Muscle of arm (tissue), 14 donors: Measurements from ENCODE around the gene SIX3. TPM values are rescaled to one million over a fixed set of nuclear protein-coding genes. Genes with fewer than 3 reads are reported as not detected.

Experiments
- DNase-seq: peaks from one replicate; pipeline ENCODE4 v3.0.0-alpha.2; 2013
- long read RNA-seq, 11 donors: transcript quantifications; one replicate each; lab custom pipeline, GENCODE V29; 2026
- polyA plus RNA-seq, 12 donors: library from polyadenylated mRNA; unstranded; fragments of 120-200 nt; gene quantifications; one replicate each; pipeline ENCODE4 v1.2.1, GENCODE V29; 2013; ENCODE audit not compliant: insufficient read length in 12 of 12

The SIX3 gene
- under 1 TPM in 1 of 12 donors, not detected in 11; 0.09 TPM for polyA plus RNA-seq
- long read RNA-seq, donor 1, result 0 reads
- long read RNA-seq, donor 2, result 0 reads
- long read RNA-seq, donor 3, result 0 reads
- long read RNA-seq, donor 4, result 0 reads
- long read RNA-seq, donor 5, result 0 reads
- long read RNA-seq, donor 6, result 0 reads
- long read RNA-seq, donor 7, result 0 reads
- long read RNA-seq, donor 8, result 0 reads
- long read RNA-seq, donor 9, result 0 reads
- long read RNA-seq, donor 10, result 0 reads
- long read RNA-seq, donor 11, result 0 reads

GRCh38 chr2:44941551-44942234 lies at the start of gene SIX3:
TSS of gene SIX3 (plus strand) at chr2:44941702. CDS start at chr2:44942105, 403 bp downstream.
- no peak for DNase-seq

- no peak for DNase-seq
These were observed 47.4 kb upstream of the SIX3 start for GRCh38 chr2:44894058-44894457.

DNA sequence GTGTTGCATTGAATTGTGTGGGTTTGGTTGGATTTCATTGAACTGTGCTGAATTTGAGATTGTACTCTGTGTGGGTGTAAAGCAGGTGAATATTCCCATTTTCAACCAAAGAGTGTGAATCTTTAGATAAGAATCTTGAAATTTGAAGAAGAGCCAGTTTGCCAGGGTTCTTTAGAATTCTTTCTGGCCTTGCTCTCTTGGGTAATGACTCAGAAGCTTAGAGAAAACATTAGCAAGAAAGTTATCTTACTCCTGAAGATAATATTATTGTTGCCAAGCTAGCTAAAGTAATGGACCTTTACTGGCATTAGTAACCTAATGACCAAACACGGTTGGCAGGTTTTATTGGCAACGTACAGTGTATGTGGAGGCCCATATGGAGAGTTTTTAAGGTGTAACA lies 46.4 kb upstream of the SIX3 start:
- DNase-seq, result no peak

DNA sequence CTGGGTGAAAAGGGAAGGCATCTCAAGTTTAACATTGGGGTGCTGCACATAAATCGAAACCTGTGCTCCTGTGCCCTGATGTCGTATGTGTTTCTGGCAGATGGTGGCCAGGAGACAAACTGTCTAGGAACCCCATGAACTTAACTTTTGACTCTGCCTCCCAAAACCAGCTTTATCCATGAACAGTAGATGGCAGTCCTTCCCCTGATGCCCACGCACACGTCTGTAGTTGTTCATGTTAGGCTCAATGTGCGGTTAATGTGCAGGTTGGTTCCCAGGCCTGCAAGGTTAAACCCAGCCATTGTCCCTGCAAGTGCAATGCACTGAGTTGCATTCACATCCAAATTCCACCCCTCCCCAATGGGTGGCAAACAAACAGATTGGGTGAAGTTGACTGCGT lies 44.1 kb upstream of the SIX3 start:
- no peak for DNase-seq

DNA sequence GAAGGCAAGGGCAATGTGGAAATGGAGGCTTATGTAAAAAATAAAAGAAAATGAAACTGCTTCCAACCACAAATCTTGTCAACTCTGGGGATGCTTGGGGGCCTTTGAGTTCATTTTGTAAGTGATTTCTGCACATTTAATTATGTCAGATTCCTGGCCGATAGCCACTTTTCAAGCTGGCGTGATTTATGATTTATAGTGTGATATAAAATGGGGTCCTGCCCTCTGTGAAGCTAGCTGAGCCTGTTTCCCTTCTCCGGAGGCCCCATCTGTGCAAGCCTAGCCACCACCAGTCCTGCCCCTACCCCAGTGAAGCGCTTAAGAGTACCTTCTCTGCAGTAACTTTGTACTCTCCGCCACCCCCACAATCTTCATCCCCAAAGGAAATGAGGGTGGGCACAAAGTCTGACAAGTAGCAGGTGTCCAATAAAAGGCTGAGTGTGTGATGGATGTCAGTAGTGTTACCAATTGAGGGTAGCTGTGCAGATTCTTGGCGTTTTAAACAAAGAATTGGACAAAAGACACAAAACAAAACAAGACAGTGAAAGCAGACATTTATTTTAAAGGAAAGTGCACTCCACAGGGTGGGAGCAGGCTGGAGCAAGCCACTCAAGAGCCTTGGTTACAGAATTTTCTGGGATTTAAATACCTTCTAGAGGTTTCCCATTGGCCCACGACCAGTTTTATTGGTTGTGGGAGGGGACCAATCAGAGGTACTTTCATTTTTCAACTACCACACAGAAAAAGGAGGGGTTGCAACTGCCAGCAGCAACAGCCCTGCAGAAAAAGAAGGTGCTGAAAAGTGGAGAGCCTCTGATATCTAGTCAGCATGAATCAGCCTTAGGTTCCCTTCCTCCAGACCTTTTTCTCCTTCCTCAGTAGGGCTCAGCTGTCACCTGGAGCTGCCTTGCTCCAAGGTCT lies 39.0 kb upstream of the SIX3 start:
- DNase-seq, result no peak

DNA sequence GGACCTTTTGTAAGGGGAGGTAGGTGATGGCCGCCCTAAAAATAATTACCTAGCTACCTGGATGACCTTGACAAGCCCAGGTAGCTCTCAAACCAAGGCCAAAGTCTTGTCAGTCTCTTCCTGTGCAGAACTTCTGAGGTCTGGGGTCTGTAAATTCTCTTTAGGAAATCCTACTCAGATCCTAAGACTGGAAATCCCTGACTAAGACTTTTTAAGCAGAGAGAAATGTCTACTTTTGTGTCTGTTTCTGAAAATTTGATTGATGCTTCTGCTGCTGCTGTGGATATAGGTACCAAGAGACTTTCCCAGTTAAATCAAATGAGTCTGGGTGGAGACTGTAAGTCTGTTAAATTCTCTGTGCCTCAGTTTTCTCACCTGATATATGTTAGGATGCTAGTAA lies 36.9 kb upstream of the SIX3 start:
- no peak for DNase-seq

GRCh38 chr2:44906972-44907371 lies 34.5 kb upstream of the SIX3 start:
- no peak for DNase-seq

DNA sequence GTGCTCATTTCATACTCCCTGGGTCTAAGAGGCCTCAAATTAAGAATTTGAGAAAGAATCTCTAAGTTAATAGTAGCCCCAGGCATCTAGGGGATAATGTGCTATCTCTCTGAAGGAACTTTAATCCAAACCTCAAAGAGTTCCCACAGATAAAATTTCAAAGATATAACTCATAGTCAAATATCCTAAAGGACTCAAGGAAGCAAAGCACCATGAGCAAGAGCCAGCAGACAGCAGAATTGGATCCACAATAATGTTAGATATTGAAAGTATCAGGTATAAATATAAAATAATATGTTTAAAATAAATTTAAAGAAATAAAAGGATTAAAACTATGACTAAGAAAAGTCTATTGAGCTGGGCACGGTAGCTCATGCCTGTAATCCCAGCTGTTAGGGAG lies 31.7 kb upstream of the SIX3 start:
- DNase-seq, result no peak

GRCh38 chr2:44912660-44913059 lies 28.8 kb upstream of the SIX3 start:
- DNase-seq, result no peak

- DNase-seq, result no peak
These were observed 25.2 kb upstream of the SIX3 start for GRCh38 chr2:44916291-44916690.

GRCh38 chr2:44918095-44918775 lies 23.3 kb upstream of the SIX3 start:
- DNase-seq, result no peak

GRCh38 chr2:44920751-44921150 lies 20.8 kb upstream of the SIX3 start:
- DNase-seq, result no peak

DNA sequence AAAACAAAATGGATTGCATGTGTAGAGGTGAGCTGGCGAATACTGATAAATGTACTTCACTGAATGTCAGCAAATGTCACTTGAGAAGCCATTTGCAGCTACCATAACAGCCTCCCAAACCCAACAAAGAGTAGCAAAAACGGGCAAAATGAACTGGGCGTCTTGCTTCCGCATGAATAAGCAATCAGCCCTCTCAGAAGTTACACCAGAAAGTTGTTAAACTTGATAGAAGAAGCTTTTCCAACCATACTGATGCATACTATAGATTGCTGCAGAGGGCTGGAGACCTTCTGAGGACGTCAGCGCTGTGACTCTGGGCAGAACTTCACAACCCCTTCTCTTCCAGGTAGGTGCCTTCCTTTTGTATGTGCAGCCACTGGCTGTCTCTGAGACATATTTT lies 18.7 kb upstream of the SIX3 start:
- no peak for DNase-seq

DNA sequence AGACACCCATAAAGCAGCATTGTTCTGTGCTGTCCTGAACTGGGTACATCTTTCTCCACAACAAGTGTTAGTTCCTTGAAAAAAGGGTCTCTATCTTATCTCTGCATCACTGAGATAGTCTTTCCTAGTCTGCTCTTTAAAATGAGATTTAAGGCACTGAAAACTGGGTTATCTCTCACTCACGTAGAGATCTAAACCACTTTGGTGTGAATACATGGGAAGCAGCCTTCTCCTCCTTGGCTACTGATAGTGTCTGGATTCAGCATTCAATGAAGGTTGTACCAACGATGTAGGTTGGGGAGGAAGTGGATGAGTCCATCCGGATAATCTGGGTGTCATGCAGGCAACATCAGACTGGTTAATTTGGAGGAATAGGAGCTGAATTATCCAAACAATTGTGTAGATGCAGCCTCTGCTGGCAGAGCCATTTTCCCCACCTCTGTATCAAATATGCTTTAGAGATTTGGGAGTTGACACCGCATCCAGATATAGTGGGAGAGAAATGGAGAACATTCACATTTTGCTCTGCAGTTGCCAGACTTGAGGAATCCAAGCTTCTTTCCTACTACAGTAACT lies 15.9 kb upstream of the SIX3 start:
- no peak for DNase-seq

DNA sequence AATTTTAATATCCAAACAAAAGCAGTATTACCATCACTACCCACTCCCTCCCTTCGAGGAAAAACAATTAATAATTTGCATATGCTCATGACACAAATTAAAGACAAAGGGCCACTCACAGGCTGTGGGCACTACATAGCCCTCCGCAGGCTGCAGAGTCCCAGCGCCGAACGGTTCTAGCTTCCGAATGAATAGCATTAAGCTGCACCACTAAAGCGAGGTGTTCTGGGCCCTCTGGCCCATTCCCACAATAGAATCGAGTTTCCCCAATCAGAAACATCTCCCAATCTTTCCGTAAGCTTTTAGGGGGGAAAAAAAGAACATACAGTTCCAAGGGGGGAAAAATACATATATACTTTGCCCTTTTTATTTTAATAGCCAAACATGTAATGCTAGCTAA lies 14.5 kb upstream of the SIX3 start:
- DNase-seq, result no peak

DNA sequence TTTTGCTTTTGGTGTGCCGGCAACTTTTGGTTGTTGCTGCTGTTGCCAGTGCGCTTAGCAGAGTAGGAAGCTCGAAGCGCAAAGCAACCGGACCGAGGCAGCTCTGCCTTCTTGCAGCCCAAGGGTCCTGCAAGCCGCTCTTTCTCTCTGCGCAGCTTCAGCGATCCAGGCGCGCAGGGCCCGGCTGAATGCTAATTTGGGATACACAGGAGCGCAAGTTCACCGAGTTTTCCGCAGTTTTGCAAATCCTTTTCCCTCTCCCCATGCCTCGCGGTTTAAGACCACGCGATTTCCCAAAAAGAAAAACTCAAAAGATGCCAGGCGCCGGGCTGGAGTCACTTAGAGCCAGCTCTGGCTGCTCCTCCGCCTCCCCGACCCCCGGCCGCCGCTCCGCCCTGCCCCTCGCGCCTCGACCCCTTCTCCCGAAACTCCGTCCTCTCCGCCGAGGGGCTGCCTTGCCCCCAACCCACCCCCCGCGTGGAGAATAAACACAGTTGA lies 13.5 kb upstream of the SIX3 start:
- DNase-seq, result no peak

DNA sequence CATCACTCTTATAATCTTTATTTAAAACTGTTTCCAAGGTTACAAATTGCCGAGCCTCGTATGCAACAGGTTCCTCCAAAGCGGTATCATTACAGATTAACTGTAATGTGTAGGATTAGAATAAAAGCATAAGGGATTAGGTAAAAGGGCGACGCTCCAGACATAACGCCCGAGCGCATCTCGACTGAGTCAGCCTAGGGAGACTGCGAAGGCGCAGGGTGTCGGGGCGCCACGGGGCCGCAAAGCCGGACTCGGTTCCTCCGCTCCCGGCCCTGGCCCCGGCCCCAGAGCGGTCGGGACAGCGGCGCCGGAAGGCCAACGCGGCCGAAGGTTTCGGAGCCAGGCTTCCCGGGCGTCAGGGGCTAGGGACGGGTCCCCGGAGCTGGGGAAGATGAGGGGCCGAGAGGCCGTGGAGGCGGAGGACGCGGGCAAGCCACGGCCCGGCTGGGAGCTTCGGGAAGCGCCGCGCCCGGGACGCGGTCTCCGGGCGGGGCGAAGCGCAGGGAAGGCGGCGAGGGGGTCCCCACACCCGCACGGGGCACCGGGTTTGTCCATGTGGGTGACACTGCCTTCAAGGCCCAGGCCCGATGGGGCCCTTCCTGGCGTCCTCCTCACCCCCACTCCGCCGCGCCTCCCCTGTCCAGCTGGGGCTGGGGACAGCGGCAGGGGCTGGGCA lies 12.9 kb upstream of the SIX3 start:
- no peak for DNase-seq

GRCh38 chr2:44929159-44929734 lies 12.3 kb upstream of the SIX3 start:
- no peak for DNase-seq

GRCh38 chr2:44929735-44930273 lies 11.7 kb upstream of the SIX3 start:
- DNase-seq, result no peak
